ENCODE results near the gene SRGN.
A peak's percentile ranks its signal among the peaks of the same experiment; 100 is the strongest.
"Not testable (repeated sequence)": the region's sequence is repeated elsewhere in the genome, so short reads cannot be mapped to it uniquely, and the experiment has no call there.

The SRGN gene, protein sequence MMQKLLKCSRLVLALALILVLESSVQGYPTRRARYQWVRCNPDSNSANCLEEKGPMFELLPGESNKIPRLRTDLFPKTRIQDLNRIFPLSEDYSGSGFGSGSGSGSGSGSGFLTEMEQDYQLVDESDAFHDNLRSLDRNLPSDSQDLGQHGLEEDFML

GRCh38 chr10:69087590-69088470 lies at the start of gene SRGN:
TSS of gene SRGN (plus strand) at chr10:69088103. CDS start at chr10:69088158, 55 bp downstream.
- H2AFZ ChIP-seq (ENCODE audit: low read length), result peak within 1 kb of the TSS; percentile 99; the same call in 1 of the 2 replicates
- H3K36me3 ChIP-seq (ENCODE audit: insufficient read depth, low read length), result no peaks in the 10 kb centered on the region
- peak within 1 kb of the TSS; percentile 94 for H3K27ac ChIP-seq (ENCODE audit: low read depth, low read length, poor library complexity, severe bottlenecking)
- no peak for TF ChIP-seq EZH2 (IDR thresholded peaks at IDR 0.05; ENCODE audit: borderline replicate concordance, low read length)
- TF ChIP-seq, protein P1, sequence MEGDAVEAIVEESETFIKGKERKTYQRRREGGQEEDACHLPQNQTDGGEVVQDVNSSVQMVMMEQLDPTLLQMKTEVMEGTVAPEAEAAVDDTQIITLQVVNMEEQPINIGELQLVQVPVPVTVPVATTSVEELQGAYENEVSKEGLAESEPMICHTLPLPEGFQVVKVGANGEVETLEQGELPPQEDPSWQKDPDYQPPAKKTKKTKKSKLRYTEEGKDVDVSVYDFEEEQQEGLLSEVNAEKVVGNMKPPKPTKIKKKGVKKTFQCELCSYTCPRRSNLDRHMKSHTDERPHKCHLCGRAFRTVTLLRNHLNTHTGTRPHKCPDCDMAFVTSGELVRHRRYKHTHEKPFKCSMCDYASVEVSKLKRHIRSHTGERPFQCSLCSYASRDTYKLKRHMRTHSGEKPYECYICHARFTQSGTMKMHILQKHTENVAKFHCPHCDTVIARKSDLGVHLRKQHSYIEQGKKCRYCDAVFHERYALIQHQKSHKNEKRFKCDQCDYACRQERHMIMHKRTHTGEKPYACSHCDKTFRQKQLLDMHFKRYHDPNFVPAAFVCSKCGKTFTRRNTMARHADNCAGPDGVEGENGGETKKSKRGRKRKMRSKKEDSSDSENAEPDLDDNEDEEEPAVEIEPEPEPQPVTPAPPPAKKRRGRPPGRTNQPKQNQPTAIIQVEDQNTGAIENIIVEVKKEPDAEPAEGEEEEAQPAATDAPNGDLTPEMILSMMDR (IDR thresholded peaks at IDR 0.05; ENCODE audit: low read length), result no peak
- peak within 1 kb of the TSS; percentile 72 for H3K4me3 ChIP-seq (ENCODE audit: low read depth, low read length, poor library complexity, severe bottlenecking)
- peak within 1 kb of the TSS; percentile 98 for H3K4me2 ChIP-seq (ENCODE audit: low read length)
- peaks cover 12% of the 10 kb centered on the region for H3F3A ChIP-seq (ENCODE audit: insufficient read depth, low read length)
- no peaks in the 10 kb centered on the region for H3K27me3 ChIP-seq (ENCODE audit: insufficient read depth, low read length)
- H3K79me2 ChIP-seq (ENCODE audit: insufficient read depth, low read length), result peaks cover 10% of the 10 kb centered on the region; the same call in 1 of the 2 replicates
- peaks cover 58% of the 10 kb centered on the region for H3K4me1 ChIP-seq (ENCODE audit: insufficient read depth, low read length, severe bottlenecking)
- H4K20me1 ChIP-seq (ENCODE audit: insufficient read depth, low read length), result no peaks in the 10 kb centered on the region
- H3K9ac ChIP-seq (ENCODE audit: low read length), result peak within 1 kb of the TSS; percentile 81
- H3K9me2 ChIP-seq (ENCODE audit: low read depth, low read length), result no peaks in the 10 kb centered on the region
- no peaks in the 10 kb centered on the region for H3K9me3 ChIP-seq (ENCODE audit: low read length)

GRCh38 chr10:69040904-69041303 lies 47.0 kb upstream of the SRGN start:
- not testable (repeated sequence) for H3K4me3 ChIP-seq (ENCODE audit: low read depth, low read length, poor library complexity, severe bottlenecking); H3K9ac ChIP-seq (ENCODE audit: low read length); H3F3A ChIP-seq (ENCODE audit: insufficient read depth, low read length); H3K79me2 ChIP-seq (ENCODE audit: insufficient read depth, low read length); H3K27ac ChIP-seq (ENCODE audit: low read depth, low read length, poor library complexity, severe bottlenecking); H3K9me2 ChIP-seq (ENCODE audit: low read depth, low read length); H3K9me3 ChIP-seq (ENCODE audit: low read length); H3K36me3 ChIP-seq (ENCODE audit: insufficient read depth, low read length); H3K4me2 ChIP-seq (ENCODE audit: low read length); H2AFZ ChIP-seq (ENCODE audit: low read length); H3K27me3 ChIP-seq (ENCODE audit: insufficient read depth, low read length); H4K20me1 ChIP-seq (ENCODE audit: insufficient read depth, low read length)
- peaks cover 24% of the 10 kb centered on the region for H3K4me1 ChIP-seq (ENCODE audit: insufficient read depth, low read length, severe bottlenecking)

DNA sequence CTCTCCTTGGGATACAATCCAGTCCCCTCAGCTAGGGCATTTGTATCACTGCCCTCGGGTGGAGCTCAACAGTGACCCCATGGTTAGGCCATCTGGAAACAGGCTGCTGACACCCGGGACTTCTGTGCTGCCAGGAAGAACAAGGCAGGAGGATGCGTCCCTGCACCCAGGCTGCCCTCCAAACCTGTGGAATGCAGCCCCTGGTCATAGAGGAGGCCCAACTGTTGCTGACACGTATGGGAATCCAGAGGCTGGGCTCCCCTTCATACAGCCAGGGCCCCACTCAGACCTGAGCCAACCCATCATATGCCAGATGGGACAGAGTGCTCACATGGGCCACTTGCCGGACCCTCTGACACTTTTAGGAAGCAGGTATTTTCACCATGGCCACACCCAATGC lies 45.5 kb upstream of the SRGN start:
- peaks cover 26% of the 10 kb centered on the region for H3K4me1 ChIP-seq (ENCODE audit: insufficient read depth, low read length, severe bottlenecking)
- H2AFZ ChIP-seq (ENCODE audit: low read length), result no peak overlapping the region
- no peaks in the 10 kb centered on the region for H3F3A ChIP-seq (ENCODE audit: insufficient read depth, low read length)
- H4K20me1 ChIP-seq (ENCODE audit: insufficient read depth, low read length), result no peaks in the 10 kb centered on the region
- H3K9me2 ChIP-seq (ENCODE audit: low read depth, low read length), result no peaks in the 10 kb centered on the region
- no peak overlapping the region for H3K9ac ChIP-seq (ENCODE audit: low read length)
- no peaks in the 10 kb centered on the region for H3K9me3 ChIP-seq (ENCODE audit: low read length)
- H3K27me3 ChIP-seq (ENCODE audit: insufficient read depth, low read length), result no peaks in the 10 kb centered on the region; the same call in 1 of the 2 replicates
- no peak overlapping the region for H3K4me2 ChIP-seq (ENCODE audit: low read length)
- H3K36me3 ChIP-seq (ENCODE audit: insufficient read depth, low read length), result no peaks in the 10 kb centered on the region; the same call in 1 of the 2 replicates
- TF ChIP-seq EZH2 (IDR thresholded peaks at IDR 0.05; ENCODE audit: borderline replicate concordance, low read length), result no peak
- TF ChIP-seq, protein P1 (IDR thresholded peaks at IDR 0.05; ENCODE audit: low read length), result no peak
- H3K27ac ChIP-seq (ENCODE audit: low read depth, low read length, poor library complexity, severe bottlenecking), result no peak overlapping the region
- no peak overlapping the region for H3K4me3 ChIP-seq (ENCODE audit: low read depth, low read length, poor library complexity, severe bottlenecking)
- no peaks in the 10 kb centered on the region for H3K79me2 ChIP-seq (ENCODE audit: insufficient read depth, low read length)
